ENCODE measurements around the gene RGS12. TPM values are rescaled to one million over a fixed set of nuclear protein-coding genes. Genes with fewer than 3 reads are reported as not detected.
"Not testable (repeated sequence)": the region's sequence is repeated elsewhere in the genome, so short reads cannot be mapped to it uniquely, and the experiment has no call there.

RGS12 gene
- total RNA-seq, 1 donor from 2014 or later: 92.8 TPM

- DNase-seq (ENCODE audit: extremely low read depth, low read depth, low spot score): no peak
Observed at GRCh38 chr4:3295837-3296624, 3.2 kb downstream of the RGS12 start.

GRCh38 chr4:3296651-3297050, 3.8 kb downstream of the RGS12 start:
- DNase-seq (ENCODE audit: extremely low read depth, low read depth, low spot score): no peak

- no peak for DNase-seq (ENCODE audit: extremely low read depth, low read depth, low spot score)
Observed at GRCh38 chr4:3297066-3297859, 4.4 kb downstream of the RGS12 start.

GRCh38 chr4:3299122-3299975, 6.5 kb downstream of the RGS12 start:
- DNase-seq (ENCODE audit: extremely low read depth, low read depth, low spot score): no peak

- no peak for DNase-seq (ENCODE audit: extremely low read depth, low read depth, low spot score)
Observed at GRCh38 chr4:3299976-3300671, 7.3 kb downstream of the RGS12 start.

- DNase-seq (ENCODE audit: extremely low read depth, low read depth, low spot score): not testable (repeated sequence)
Observed at GRCh38 chr4:3300882-3301281, 8.1 kb downstream of the RGS12 start.

GRCh38 chr4:3301450-3302172, 8.8 kb downstream of the RGS12 start:
- DNase-seq (ENCODE audit: extremely low read depth, low read depth, low spot score): no peak

GRCh38 chr4:3302173-3302785, 9.5 kb downstream of the RGS12 start:
- no peak for DNase-seq (ENCODE audit: extremely low read depth, low read depth, low spot score)

- no peak for DNase-seq (ENCODE audit: extremely low read depth, low read depth, low spot score)
Observed at GRCh38 chr4:3302786-3303564, 10.2 kb downstream of the RGS12 start.

- no peak for DNase-seq (ENCODE audit: extremely low read depth, low read depth, low spot score)
Observed at GRCh38 chr4:3303565-3303824, 10.7 kb downstream of the RGS12 start.

- DNase-seq (ENCODE audit: extremely low read depth, low read depth, low spot score): no peak
Observed at GRCh38 chr4:3303923-3304710, 11.3 kb downstream of the RGS12 start.

- no peak for DNase-seq (ENCODE audit: extremely low read depth, low read depth, low spot score)
Observed at GRCh38 chr4:3304831-3305609, 12.2 kb downstream of the RGS12 start.

GRCh38 chr4:3305610-3306371, 13.0 kb downstream of the RGS12 start:
- DNase-seq (ENCODE audit: extremely low read depth, low read depth, low spot score): no peak

GRCh38 chr4:3306450-3306849, 13.6 kb downstream of the RGS12 start:
- DNase-seq (ENCODE audit: extremely low read depth, low read depth, low spot score): no peak

- DNase-seq (ENCODE audit: extremely low read depth, low read depth, low spot score): no peak
Observed at GRCh38 chr4:3307060-3307459, 14.2 kb downstream of the RGS12 start.

- no peak for DNase-seq (ENCODE audit: extremely low read depth, low read depth, low spot score)
Observed at GRCh38 chr4:3307486-3307885, 14.7 kb downstream of the RGS12 start.

All from glomerular endothelial cell (primary cell).